DMS114 treated with DMSO at 0.1 percent for 48 hours (cell line): ENCODE measurements around the gene SINHCAF.
"Not testable (repeated sequence)": the region's sequence is repeated elsewhere in the genome, so short reads cannot be mapped to it uniquely, and the experiment has no call there.

Experiments
- DNase-seq: peaks from one replicate; lab custom pipeline; 2025; ENCODE audit not compliant: unreplicated experiment; lab: John Stamatoyannopoulos, UW

The SINHCAF gene

GRCh38 chr12:31325877-31326631 is at the start of gene SINHCAF:
TSS of gene SINHCAF (minus strand) at chr12:31326150. CDS start at chr12:31298204, 27,946 bp downstream.
- DNase-seq: peak; percentile 98

- DNase-seq: not testable (repeated sequence)
Measured at GRCh38 chr12:31375422-31375821, 49.5 kb upstream of the SINHCAF start.

- DNase-seq: no peak
Measured at GRCh38 chr12:31371256-31371620, 45.3 kb upstream of the SINHCAF start.

GRCh38 chr12:31370531-31371255 is 44.7 kb upstream of the SINHCAF start:
- DNase-seq: no peak

GRCh38 chr12:31369712-31370521 is 44.0 kb upstream of the SINHCAF start:
- no peak for DNase-seq

- no peak for DNase-seq
Measured at GRCh38 chr12:31368666-31369361, 42.9 kb upstream of the SINHCAF start.

- no peak for DNase-seq
Measured at GRCh38 chr12:31366104-31366621, 40.2 kb upstream of the SINHCAF start.

GRCh38 chr12:31363831-31364230 is 37.9 kb upstream of the SINHCAF start:
- no peak for DNase-seq

GRCh38 chr12:31363416-31363809 is 37.5 kb upstream of the SINHCAF start:
- no peak for DNase-seq

GRCh38 chr12:31362759-31363415 is 36.9 kb upstream of the SINHCAF start:
- DNase-seq: no peak

GRCh38 chr12:31362115-31362758 is 36.3 kb upstream of the SINHCAF start:
- no peak for DNase-seq

- DNase-seq: no peak
Measured at GRCh38 chr12:31361730-31362114, 35.8 kb upstream of the SINHCAF start.

GRCh38 chr12:31355747-31356107 is 29.8 kb upstream of the SINHCAF start:
- DNase-seq: no peak

GRCh38 chr12:31353750-31354708 is 28.1 kb upstream of the SINHCAF start:
- DNase-seq: no peak

GRCh38 chr12:31346267-31346666 is 20.3 kb upstream of the SINHCAF start:
- DNase-seq: no peak

GRCh38 chr12:31343139-31343538 is 17.2 kb upstream of the SINHCAF start:
- DNase-seq: no peak

GRCh38 chr12:31342286-31342685 is 16.3 kb upstream of the SINHCAF start:
- no peak for DNase-seq

- DNase-seq: no peak
Measured at GRCh38 chr12:31339831-31340622, 14.1 kb upstream of the SINHCAF start.
